Testis (tissue), 3 donors: Measurements from ENCODE around the gene NOL4L. TPM values are rescaled to one million over a fixed set of nuclear protein-coding genes. Genes with fewer than 3 reads are reported as not detected.

ENCODE experiments used
- DNase-seq: peaks from one replicate; pipeline ENCODE4 v3.0.0-alpha.2; 2019
- H3K27ac ChIP-seq, 2 donors: fragments of 200-600 bp; sonication (generic); one replicate each; pipeline ENCODE4 v1.5.1; 2019
- H3K27me3 ChIP-seq: fragments of 200-600 bp; sonication (generic); one replicate; pipeline ENCODE4 v1.5.1; 2019
- H3K36me3 ChIP-seq: fragments of 200-600 bp; sonication (generic); one replicate; pipeline ENCODE4 v1.5.1; 2017; ENCODE audit warnings: low read depth; ENCODE audit errors: missing control alignments
- H3K4me1 ChIP-seq: fragments of 200-600 bp; sonication (generic); one replicate; pipeline ENCODE4 v1.5.1; 2019
- H3K4me3 ChIP-seq, 2 donors: fragments of 200-600 bp; sonication (generic); one replicate each; pipeline ENCODE4 v1.5.1; 2017 to 2019
- H3K9me3 ChIP-seq: fragments of 200-600 bp; sonication (generic); one replicate; pipeline ENCODE4 v1.5.1; 2017
- CTCF ChIP-seq, 3 experiments: fragments of 450-650 bp in 2 of 3; fragments of 200-600 bp in 1 of 3; sonication (generic) in 1 of 3; IDR thresholded peaks; one replicate each; pipeline ENCODE4 v1.5.1; 2016 to 2019; ENCODE audit warnings: antibody characterized with exemption in 3 of 3, mild to moderate bottlenecking in 2 of 3, moderate library complexity in 1 of 3
- POLR2A ChIP-seq: fragments of 450-650 bp; IDR thresholded peaks from one replicate; pipeline ENCODE4 v1.6.1; 2017; ENCODE audit warnings: antibody characterized with exemption, mild to moderate bottlenecking, moderate library complexity
- WGBS, 2 donors: methylation state at CpG; one replicate each; pipeline ENCODE4 v1.1.5; 2018; 5-methylcytosine and 5-hydroxymethylcytosine counted together
- intact Hi-C: fragments of 100-400 bp; cut with DNase I; formaldehyde crosslinking; loops from one replicate; pipeline ENCODE4 v1.15.1; 2023; ENCODE audit warnings: low total_unique reads
- polyA plus RNA-seq: library from polyadenylated mRNA; stranded (reverse); fragments of 350-450 nt; fragmentation: Illumina TruSeq; extraction: RNeasy Lipid Tissue Mini Kit (QIAGEN cat#74804); gene quantifications from one replicate; pipeline ENCODE4 v1.2.3, GENCODE V29; 2014; ENCODE audit warnings: low read depth, low replicate concordance; ENCODE audit not compliant: insufficient read depth
- total RNA-seq, 2 donors: library from RNA; depleted of rRNA; stranded (reverse); fragments of >200 nt; gene quantifications; one replicate each; pipeline ENCODE4 v1.2.3, GENCODE V29; 2016

NOL4L gene
- total and polyA plus RNA-seq, 3 donors from 2014 or later = 100.0 to 129 (median 115) TPM

DNA sequence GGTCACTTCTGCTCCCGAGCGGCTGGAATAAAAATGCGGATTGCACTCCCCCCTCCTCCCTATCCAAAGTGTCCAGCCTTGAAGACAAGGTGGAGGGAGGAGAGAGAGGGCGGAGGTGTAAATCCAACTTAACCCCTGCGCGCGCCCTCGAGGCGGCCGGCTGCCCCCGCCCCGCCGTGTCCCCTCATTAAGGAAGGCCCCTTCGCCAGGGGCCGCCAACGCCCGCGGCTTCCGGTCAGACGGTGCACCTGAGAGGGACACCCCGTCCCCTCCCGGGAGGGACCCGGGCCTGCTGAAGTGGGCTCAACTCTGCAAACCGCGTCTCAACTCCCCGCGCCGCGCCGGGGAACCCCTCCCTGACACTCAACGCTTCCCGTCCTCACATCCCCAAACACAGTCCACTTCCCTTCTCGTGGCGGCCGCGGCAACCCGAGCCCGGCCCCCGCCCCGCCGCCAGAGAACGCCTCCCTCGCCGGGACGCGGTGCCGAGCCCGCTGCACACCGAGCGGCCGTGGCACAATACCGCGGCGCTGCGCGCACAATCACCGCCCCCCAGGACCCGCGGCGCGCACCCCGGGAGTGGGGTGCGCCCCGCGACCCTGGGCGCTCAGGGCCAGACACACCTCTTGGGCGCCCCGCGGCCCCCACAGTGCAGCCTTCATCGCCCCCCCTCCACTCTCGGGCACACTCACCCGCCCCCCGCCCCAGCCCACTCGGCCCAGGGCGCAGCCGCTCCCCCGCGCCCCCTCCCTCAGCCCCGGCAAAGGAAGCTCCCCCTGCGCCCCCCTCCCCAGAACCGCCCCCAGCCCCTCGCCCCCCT is 102.5 kb downstream of the NOL4L start:
- no peak for DNase-seq
- Histone ChIP-seq H3K27ac (peak overlapping the region; percentile 76 to 78), H3K27me3 (no peaks in the 10 kb centered on the region), H3K36me3 (no peaks in the 10 kb centered on the region), H3K4me3 (peak overlapping the region; percentile 74 to 81), H3K9me3 (no peaks in the 10 kb centered on the region), H3K4me1 (peaks cover 35% of the 10 kb centered on the region)
- intact Hi-C loops = no loop called here
- WGBS, 2 donors = 1 to 7% methylated on average over 18 to 61 of the region's 82 CpGs
- TF ChIP-seq POLR2A (no peak), CTCF (IDR thresholded peaks at IDR 0.05) (no peak)

DNA sequence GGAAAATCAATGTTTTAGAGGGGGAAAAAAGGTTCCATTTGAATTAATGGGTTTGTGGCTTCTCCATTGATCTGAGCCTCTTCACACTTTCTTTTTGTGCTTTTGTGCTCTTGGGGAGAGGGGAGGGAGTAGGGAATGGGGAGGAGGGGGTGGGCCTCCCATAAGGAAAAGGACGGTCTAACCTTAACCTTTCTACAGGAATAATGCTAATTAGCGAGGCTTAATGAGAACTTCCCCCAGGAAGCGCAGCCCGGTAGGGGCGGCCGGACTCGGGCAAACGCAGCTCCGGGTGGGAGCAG is 103.0 kb downstream of the NOL4L start:
- peak overlapping the region; percentile 74 to 81 for H3K4me3 ChIP-seq
- TF ChIP-seq POLR2A (no peak), CTCF (IDR thresholded peaks at IDR 0.05) (no peak)
- no peaks in the 10 kb centered on the region for H3K36me3 ChIP-seq
- intact Hi-C loops = no loop called here
- no peaks in the 10 kb centered on the region for H3K9me3 ChIP-seq
- no peaks in the 10 kb centered on the region for H3K27me3 ChIP-seq
- no peak for DNase-seq
- H3K27ac ChIP-seq = peak overlapping the region; percentile 76 to 78
- 6 to 7% methylated on average over 9 of the region's 9 CpGs for WGBS, 2 donors
- peaks cover 41% of the 10 kb centered on the region for H3K4me1 ChIP-seq

DNA sequence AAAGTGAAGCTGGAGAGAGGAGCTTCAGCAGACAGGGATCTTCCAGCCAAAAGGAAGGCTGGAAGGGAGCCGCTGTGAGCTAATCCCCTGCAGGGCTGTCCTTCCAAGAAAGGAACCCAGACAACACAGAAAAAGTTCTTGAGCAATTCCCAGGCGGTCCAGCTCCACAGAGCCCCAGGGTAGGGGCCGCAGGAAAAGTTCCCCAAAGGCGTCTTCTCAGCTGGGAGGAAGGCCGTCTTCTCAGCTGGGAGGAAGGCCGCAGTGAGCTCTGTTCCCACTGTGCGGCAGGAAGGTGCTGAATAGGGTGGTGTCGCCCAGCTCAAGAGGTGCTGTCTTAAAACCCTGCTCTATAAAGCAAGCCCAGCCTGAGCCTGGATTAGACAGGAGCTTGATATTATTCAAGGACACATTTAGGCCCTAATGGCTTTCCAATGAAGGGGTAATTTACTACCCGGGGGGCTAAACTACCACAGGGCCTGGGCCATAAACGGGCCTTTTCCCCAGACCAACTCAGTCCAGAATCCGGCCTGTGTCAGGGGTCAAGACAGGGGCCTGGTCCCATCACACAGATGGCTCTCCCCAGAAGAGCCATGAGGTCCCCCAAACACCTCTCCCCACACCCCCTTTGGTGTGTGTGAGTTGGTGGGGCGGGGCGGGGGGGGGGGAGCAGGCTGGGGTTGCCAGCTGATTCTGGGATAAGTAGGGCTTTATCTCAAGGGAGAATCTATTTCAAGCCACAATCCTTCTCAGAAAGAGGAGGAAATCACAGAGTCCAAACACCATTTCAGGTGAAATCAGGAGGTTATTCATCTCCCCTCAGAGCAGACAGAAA is 103.6 kb downstream of the NOL4L start:
- peak overlapping the region in 1 of 2 donors; percentile 81 for H3K4me3 ChIP-seq
- peak overlapping the region; percentile 32 to 76 for H3K27ac ChIP-seq
- H3K9me3 ChIP-seq = no peaks in the 10 kb centered on the region
- intact Hi-C loops = no loop called here
- peaks cover 46% of the 10 kb centered on the region for H3K4me1 ChIP-seq
- H3K27me3 ChIP-seq = no peaks in the 10 kb centered on the region
- no peaks in the 10 kb centered on the region for H3K36me3 ChIP-seq
- TF ChIP-seq CTCF (IDR thresholded peaks at IDR 0.05) (no peak), POLR2A (no peak)
- WGBS, 2 donors = 51 to 52% methylated on average over 11 to 13 of the region's 13 CpGs
- no peak for DNase-seq

DNA sequence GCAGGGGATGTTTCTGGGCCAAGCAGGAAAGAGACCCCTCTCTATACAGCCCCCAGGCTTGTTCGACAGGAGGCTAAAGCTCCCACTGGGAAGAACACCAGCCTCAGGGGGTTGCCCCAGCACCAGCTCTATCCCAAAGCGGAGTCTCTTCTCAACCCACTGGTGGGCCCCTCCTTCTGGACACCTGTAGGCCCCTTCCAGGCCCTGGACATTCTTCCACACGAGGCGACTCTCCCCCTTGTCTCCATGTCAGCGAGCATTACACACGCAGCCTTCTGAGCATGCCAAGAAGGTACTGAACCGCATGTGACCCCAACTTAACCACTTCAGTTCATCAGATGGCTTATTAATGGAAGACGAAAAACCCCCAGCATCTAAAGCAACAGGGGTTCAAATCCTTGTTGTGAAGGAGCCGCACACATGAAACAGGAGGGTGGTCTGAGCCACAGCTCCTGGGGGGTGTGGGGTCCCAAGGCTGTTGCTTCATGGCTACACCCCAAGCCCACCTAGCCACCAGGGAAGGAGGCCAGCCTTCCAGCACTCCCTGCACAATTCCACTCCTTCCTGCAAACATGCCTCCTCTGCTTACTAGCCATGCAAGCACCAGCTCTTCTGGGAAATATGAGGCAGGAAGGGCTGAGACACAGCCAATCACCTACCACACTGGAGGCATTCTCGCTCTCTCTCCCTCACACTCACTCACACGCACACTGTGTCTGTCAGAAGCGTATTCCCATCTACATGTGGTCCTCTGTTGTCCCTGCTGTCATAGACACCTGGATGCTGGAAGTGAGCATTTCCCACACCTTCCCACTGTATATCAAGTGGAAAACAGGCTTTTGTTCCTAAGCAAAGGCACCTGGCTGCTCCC is 104.5 kb downstream of the NOL4L start:
- WGBS, 2 donors = 68 to 70% methylated on average over 9 to 12 of the region's 12 CpGs
- Histone ChIP-seq H3K4me1 (peaks cover 51% of the 10 kb centered on the region), H3K4me3 (no peak overlapping the region), H3K9me3 (no peaks in the 10 kb centered on the region), H3K36me3 (no peaks in the 10 kb centered on the region), H3K27me3 (no peaks in the 10 kb centered on the region), H3K27ac (no peak overlapping the region)
- intact Hi-C loops = no loop called here
- TF ChIP-seq POLR2A = no peak
- DNase-seq = no peak
